GM10248 (cell line): ENCODE data around the gene AP3B2.

Source experiments
- CTCF ChIA-PET: fragments of 300-600 bp; sonication (Branson Sonifier 250); formaldehyde crosslinking; extraction: SDS; loops from one replicate; lab custom pipeline; 2021; ENCODE audit warnings: antibody characterized with exemption; lab: Yijun Ruan, JAX
- POLR2A ChIA-PET: fragments of 350-650 bp; sonication (Branson Sonifier 250); formaldehyde crosslinking; extraction: SDS; loops from one replicate; lab custom pipeline; 2020; ENCODE audit warnings: antibody characterized with exemption; lab: Yijun Ruan, JAX
- DNase-seq: peaks from one replicate; pipeline ENCODE4 v3.0.0; 2012; ENCODE audit errors: extremely low spot score
- TF ChIP-seq, protein P1 (sequence below): IDR thresholded peaks from 2 replicates; pipeline ENCODE4 v1.5.1; 2012; ENCODE audit warnings: mild to moderate bottlenecking, low read depth; ENCODE audit errors: extremely low read depth, missing control alignments, control extremely low read depth

AP3B2 gene, protein sequence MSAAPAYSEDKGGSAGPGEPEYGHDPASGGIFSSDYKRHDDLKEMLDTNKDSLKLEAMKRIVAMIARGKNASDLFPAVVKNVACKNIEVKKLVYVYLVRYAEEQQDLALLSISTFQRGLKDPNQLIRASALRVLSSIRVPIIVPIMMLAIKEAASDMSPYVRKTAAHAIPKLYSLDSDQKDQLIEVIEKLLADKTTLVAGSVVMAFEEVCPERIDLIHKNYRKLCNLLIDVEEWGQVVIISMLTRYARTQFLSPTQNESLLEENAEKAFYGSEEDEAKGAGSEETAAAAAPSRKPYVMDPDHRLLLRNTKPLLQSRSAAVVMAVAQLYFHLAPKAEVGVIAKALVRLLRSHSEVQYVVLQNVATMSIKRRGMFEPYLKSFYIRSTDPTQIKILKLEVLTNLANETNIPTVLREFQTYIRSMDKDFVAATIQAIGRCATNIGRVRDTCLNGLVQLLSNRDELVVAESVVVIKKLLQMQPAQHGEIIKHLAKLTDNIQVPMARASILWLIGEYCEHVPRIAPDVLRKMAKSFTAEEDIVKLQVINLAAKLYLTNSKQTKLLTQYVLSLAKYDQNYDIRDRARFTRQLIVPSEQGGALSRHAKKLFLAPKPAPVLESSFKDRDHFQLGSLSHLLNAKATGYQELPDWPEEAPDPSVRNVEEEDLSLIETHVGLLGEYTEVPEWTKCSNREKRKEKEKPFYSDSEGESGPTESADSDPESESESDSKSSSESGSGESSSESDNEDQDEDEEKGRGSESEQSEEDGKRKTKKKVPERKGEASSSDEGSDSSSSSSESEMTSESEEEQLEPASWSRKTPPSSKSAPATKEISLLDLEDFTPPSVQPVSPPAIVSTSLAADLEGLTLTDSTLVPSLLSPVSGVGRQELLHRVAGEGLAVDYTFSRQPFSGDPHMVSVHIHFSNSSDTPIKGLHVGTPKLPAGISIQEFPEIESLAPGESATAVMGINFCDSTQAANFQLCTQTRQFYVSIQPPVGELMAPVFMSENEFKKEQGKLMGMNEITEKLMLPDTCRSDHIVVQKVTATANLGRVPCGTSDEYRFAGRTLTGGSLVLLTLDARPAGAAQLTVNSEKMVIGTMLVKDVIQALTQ

DNA sequence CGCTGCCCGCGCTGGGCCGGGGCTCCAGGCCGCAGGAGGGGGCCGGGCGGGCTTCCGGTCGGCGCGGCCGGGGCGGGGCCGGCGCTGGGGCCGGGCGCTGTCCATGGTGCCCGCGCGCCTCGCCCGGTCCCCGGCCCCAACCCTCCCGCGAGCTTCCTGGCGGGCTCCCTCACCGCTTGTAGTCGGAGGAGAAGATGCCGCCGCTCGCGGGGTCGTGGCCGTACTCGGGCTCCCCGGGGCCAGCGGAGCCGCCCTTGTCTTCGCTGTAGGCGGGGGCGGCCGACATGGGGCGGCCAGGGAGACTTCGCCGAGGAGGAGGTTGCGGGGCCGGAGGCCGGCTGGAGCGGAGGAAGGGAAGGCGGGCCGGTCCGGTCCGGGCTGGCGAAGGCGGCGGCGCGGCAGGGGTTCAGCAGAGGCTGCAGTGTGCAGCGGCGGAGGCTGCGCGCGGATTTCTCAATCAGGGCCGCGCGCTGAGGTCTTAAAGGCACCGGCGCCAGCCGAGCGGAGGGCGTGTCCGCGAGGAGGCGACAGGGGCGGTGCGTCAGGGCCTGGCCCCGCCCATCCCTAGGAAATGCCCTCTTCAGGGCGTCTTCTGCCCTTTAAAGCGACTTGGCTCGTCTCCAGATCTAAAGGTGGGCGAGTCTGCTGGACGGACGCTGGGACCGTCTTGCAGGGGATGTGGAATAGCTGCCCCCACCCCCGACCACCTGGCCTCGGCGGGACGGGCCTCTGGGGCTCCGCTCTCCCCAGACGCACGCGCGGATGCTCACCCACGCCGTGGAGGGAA lies at the start of gene AP3B2:
Gene AP3B2, minus strand, starts transcription at position 455 of the 787 bp plus-strand sequence. Its CDS starts 169 bp downstream, at position 286.
- TF ChIP-seq, protein P1, sequence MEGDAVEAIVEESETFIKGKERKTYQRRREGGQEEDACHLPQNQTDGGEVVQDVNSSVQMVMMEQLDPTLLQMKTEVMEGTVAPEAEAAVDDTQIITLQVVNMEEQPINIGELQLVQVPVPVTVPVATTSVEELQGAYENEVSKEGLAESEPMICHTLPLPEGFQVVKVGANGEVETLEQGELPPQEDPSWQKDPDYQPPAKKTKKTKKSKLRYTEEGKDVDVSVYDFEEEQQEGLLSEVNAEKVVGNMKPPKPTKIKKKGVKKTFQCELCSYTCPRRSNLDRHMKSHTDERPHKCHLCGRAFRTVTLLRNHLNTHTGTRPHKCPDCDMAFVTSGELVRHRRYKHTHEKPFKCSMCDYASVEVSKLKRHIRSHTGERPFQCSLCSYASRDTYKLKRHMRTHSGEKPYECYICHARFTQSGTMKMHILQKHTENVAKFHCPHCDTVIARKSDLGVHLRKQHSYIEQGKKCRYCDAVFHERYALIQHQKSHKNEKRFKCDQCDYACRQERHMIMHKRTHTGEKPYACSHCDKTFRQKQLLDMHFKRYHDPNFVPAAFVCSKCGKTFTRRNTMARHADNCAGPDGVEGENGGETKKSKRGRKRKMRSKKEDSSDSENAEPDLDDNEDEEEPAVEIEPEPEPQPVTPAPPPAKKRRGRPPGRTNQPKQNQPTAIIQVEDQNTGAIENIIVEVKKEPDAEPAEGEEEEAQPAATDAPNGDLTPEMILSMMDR: no peak
- ChIA-PET POLR2A (no interaction called here), CTCF (no interaction called here)
- peak; percentile 89 for DNase-seq

DNA sequence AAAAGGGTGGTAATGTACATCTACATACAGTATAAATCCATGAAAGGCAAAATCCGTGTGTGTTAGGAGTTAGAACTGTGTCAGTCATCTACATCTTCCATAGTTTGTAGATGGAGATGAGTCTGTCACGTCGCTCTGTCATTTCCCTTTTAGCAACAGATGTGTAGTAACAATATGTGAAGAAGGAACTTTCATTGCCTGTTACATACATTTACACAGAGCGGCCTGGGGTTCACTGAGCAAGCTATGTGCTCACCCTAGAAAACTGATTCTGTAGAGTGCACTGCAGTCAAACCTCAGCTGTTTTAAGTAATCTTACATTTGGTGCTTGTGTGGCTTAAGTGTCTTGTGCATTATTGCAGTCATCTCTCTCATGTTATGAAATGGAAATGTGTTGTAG lies 41.6 kb upstream of the AP3B2 start:
- ChIA-PET CTCF (interaction anchor here (0.9 to 2.1 kb wide), 8 partner anchors 10 to 260 kb away, joined by 3 to 5 read pairs (median 3); partner anchors contain the start of genes C15orf40 and RAMAC), POLR2A (interaction anchor here (0.6 to 2.3 kb wide), 4 partner anchors 55 to 315 kb away, joined by 3 to 7 read pairs (median 4); partner anchors contain the start of genes BTBD1, FSD2 and RPS17)

DNA sequence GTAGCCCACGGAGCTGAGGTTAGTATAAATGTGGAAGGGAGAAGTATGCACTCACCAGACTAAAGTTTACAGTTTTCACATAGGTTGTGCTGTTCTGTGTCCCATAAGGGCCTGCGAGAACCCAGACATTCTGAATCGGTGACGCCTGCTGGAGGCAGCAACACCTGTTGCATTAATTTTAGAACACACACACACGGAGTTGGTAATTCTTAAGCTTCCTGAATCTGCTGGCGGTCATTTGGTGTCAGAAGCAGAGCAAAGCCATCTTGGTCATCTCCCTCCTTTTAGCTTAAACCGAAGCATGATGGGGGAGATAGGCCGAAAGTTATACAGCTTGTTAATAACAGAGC lies 41.1 kb upstream of the AP3B2 start:
- DNase-seq: peak; percentile 32
- ChIA-PET POLR2A (interaction anchor here (1.0 to 2.3 kb wide), 5 partner anchors 16 to 316 kb away, joined by 3 to 7 read pairs (median 3); partner anchors contain the start of genes BTBD1, FSD2 and RPS17), CTCF (interaction anchor here (0.9 to 2.1 kb wide), 11 partner anchors 10 to 235 kb away, joined by 3 to 6 read pairs (median 3); partner anchors contain the start of gene RAMAC)
- TF ChIP-seq, protein P1: no peak

More for the DNA sequence above, 41.6 kb upstream of the AP3B2 start:
- no peak for DNase-seq
- TF ChIP-seq, protein P1: no peak

DNA sequence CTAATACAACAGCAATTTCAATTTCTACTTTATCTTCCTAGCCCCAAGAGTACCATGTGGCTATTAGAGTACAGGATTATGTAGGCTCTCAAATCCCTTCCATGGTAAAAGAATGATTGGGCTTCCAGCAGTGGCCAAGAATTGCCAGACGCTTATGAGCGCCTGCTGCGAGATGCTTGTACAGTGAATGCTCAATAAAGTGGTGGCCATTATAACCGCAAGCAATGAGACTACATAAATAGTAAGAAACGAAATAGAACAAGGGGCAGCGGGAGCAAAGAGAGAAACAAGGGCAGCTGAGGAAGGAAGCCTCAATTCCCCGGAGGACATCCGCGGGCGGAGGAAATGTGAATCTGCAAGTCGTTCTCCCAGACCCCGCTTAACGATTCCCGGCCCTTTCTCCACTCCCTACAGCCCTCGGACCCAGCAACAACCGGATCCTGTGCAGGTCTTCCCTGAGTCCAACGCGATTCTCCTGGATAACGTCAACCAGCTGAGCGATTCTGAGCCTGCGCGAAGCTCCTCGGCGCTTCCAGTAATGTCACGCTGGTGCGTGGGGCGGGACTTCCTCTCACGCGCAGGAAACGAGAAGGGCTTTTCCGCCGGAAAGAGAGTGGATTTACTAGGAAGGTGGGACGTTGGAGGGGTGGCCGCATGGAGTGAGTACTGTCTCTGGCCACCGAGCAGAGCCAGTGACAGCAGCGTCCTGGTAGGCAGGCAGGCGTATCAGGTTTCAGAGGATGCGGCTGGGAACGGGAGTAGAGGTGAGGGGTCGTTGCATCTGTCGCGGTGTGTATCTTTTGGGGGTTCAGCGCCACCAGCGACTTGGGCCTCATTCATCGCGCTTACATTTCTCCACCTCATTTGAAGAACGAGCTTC lies 40.5 kb upstream of the AP3B2 start:
- TF ChIP-seq, protein P1: no peak
- ChIA-PET CTCF (interaction anchor here (0.9 to 2.1 kb wide), 10 partner anchors 9 to 219 kb away, joined by 3 to 6 read pairs (median 3); no protein-coding TSS in a partner anchor), POLR2A (interaction anchor here (0.6 to 2.3 kb wide), 6 partner anchors 15 to 317 kb away, joined by 3 to 7 read pairs (median 4); partner anchors contain the start of genes BTBD1, FSD2 and RPS17)
- peak; percentile 89 for DNase-seq

DNA sequence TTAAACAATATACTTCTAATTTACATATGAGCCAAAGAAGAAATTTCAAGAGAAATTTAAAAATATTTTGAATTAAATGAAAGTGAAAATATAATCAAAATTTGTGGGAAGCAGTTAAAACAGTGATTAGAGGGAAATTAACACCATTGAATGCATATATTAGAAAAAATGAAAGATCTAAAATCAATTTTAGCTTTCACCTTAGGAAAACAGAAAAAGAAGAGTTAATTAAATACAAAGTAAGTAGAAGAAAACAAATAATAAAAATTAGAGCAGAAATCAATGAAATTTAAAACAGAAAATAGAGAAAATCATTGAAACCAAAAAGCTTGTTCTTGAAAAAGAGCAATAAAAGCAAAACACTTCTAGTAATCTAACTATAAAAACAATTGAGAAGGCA lies 38.6 kb upstream of the AP3B2 start:
- ChIA-PET POLR2A (no interaction called here), CTCF (interaction anchor here (0.9 to 1.3 kb wide), 3 partner anchors 10 to 217 kb away, joined by 3 read pairs; no protein-coding TSS in a partner anchor)
- no peak for DNase-seq
- TF ChIP-seq, protein P1: no peak
